Daoy (cell line): ENCODE measurements around the gene METAP2. TPM values are rescaled to one million over a fixed set of nuclear protein-coding genes. Genes with fewer than 3 reads are reported as not detected.
A peak's percentile ranks its signal among the peaks of the same experiment; 100 is the strongest.

Source experiments
- DNase-seq: peaks from one replicate; pipeline ENCODE4 v3.0.0-alpha.2; 2015; ENCODE audit warnings: low read depth
- total RNA-seq: library from RNA; depleted of rRNA; stranded (reverse); fragments of >200 nt; shearing (Covaris generic); gene quantifications from 2 replicates; pipeline ENCODE4 v1.2.3, GENCODE V29; 2014

Gene METAP2
- total RNA-seq, 1 experiment from 2014 or later, result 175 TPM

DNA sequence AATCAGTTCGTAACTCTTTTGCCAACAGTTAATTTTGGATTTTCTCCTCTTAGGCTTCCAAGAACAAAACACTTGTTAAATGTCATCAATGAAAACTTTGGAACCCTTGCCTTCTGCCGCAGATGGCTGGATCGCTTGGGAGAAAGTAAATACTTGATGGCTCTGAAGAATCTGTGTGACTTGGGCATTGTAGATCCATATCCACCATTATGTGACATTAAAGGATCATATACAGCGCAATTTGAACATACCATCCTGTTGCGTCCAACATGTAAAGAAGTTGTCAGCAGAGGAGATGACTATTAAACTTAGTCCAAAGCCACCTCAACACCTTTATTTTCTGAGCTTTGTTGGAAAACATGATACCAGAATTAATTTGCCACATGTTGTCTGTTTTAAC, 39.6 kb downstream of the METAP2 start:
- no peak for DNase-seq

DNA sequence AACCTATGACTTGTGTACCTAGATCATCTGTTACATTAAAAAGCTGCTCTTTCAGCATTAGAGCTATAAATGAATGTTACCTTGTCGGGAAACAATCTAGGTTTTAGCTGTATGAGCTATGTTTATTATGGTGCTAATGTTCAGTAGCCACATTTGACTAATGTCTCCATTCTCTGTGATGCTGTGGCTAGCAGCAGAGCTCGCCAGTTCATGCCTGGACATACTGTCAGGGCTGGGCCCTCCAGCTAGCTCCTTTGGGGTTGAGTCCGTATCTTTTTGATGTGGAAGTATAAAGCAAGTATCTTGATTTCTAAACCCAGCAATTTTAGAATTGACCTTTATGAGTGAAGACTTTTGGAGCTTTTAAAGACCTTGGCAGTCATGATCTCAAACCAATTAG, 41.2 kb downstream of the METAP2 start:
- no peak for DNase-seq

DNA sequence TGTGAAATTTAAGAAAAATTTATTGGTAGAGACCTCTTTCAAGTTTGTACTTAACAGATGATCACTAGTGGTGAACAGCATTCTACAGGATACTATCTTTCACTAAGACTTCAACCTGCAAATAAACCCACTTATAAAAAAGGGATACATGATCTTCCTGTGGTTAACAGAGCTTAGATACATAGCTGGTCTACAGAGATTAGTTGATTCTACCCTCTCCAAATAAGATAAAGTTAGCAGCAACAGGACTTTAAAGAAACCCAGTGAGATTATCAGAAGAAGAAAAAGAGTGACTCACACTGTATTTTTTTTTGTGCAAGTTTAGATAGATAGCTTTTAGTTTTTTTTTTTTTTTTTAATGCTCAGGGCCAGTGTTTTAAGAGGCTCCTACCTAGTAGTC, 42.8 kb downstream of the METAP2 start:
- DNase-seq, result no peak

DNA sequence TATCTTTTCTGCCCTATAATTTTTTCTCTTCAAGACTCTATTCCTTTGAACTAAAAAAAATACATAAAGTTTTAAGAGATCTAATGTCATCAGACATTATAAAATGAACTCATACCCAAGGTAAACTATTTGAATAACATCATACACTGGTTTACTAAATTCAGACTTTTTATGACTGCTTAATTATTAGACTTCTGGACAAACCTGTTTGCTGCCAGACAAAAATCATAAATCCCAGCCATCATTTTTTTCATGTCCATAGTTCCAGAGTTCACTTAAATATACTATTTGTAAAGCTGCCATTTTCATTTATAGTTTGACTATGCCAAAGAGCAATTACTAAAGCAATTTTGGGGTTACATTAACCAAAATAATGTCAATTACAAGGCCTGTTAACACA, 43.3 kb downstream of the METAP2 start:
- DNase-seq, result no peak

DNA sequence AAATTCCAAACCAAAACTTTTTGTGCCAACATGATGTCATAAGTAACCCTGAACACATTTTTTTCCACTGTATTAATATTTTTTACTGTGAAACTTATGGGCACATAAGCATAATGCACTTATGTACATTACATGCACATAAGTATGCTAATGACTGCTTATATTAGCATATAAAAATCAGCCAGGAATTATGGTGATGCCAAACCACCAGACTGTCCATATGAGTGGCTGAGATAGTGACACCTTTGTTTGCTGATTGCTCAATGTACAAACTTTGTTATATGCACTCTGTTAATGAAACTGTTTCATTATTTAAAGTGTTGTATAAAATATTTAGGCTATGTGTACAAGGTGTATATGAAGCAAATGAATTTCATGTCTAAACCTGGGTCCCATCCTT, 45.0 kb downstream of the METAP2 start:
- DNase-seq, result no peak

DNA sequence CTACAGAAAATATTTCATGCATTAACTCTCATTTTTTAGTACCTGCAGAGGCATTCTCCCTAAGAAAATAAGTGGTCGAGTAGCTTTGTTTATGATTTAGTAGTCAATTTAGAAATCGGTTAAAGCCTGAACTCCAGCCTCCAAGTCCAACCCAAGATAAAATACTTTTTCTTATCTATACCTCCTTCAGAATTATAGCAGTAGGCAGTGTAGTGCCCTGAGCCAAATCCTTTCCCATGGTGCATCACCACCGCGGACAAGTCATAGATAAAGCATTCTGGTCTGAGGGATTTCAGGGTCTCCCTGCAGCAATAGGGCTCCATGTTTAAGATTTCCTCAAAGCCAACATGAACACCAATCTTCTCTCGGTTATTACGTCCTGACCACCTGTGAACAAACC, 46.9 kb downstream of the METAP2 start:
- DNase-seq, result no peak

DNA sequence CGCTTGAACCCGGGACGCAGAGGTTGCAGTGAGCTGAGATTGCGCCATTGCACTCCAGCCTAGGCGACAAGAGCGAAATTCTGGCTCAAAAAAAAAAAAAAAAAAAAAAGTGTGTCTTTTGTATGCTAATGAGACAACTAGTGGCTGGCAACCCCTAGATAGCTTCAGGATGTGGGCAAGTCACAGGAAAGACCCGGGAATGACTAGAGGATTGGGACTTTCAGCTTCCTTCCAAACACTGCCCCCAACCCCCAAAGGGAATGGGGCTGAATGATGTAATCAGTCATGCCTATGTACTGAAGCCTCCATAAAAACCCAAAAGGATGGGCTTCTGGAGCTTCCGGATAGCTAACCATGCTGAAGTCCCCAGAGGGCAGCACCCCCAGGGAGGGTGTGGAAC, 48.7 kb downstream of the METAP2 start:
- peak; percentile 13 for DNase-seq

DNA sequence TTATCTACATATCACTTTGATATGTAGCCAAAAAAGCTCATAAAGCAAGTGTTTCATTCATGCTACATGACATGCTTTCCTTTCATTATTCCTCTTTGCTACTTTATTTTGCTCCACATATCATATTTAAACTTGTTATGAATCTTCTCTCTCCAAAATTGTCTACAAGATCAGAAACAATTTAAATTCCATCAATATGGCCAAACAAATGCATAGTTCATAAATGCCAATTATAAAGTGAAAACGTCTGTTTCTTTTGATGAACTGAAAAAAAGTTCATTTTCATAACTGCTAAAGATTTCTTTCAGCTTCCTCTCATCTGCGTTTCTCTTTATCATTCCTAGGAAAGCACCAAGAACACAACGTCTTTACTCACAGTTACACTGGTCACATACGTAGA, 54.5 kb downstream of the METAP2 start:
- DNase-seq, result no peak

DNA sequence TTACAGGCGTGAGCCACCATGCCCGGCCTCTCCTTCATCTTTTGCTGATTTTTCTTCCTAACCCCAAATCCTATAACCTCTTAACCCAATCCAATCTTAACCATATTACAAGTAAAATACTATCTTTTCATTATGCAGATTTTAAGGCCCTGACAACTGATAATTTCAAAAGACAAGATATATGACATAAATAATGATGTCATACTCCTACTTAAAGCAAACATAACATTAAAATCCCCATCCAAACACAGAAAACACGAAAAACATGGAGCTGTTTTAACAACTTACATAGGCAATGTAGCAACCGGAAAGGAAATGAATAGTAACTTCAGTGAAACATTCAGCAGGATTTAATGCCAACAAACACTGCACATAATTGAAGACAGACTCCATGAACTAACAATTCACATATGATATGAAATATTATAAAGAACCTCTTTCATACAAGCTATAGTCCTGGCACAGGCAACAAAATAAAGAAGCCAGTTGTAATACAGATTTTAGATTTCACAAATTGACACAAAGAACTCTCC, 55.8 kb downstream of the METAP2 start:
- DNase-seq, result no peak

DNA sequence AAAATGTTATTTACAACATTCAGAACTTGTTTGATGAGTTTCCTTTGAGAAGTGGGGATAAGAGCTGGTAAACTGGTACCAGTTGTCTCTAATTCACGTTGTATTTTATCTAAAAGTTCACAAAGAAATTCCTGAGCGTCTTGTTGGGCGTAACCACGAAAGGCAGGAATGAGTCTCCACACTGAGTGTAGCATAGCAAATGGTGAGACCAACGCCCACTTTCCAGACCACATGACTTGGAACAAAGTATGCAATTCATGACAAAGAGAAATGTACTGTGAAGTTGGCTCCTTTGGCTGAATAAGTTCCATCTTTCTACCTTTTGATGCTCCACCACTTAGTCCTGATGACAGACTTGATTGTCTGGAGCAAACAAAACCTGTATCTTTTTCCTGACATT, 58.9 kb downstream of the METAP2 start:
- peak; percentile 47 for DNase-seq

DNA sequence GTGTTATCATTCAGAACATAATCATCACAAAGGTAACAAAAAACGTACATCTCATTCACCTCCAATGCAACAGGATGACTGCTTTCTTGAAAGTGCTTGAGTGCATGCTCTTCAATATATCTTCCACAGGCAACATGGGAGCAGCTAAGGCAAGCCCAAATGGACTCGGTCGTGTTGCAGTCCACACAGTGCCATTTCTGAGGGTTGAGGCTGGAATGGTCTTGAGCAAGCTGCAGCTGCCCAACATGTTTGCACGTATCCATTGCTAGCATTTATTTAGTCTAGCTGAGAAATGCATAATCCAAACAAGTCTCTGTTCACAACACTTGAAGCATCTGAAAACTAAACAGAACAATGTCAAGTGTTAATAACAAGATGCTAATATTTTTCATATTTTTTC, 60.0 kb downstream of the METAP2 start:
- no peak for DNase-seq

DNA sequence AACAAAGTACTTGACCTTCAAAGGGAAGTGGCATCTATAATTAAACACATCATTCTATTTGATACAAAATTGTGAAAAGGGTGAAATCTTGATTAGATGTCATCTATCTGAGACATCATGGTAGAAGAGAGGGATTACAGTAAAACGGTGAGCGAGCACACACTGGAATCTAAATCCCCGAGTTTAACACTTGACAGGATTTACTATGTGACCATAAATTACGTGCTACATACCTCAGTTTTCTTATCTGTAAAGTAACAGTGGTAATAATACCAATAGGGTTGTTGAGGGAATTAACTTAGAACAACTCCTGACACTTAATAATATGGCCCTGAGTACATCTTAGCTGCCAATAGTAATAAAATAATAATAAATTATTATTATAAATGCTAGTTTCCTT, 64.1 kb downstream of the METAP2 start:
- no peak for DNase-seq

DNA sequence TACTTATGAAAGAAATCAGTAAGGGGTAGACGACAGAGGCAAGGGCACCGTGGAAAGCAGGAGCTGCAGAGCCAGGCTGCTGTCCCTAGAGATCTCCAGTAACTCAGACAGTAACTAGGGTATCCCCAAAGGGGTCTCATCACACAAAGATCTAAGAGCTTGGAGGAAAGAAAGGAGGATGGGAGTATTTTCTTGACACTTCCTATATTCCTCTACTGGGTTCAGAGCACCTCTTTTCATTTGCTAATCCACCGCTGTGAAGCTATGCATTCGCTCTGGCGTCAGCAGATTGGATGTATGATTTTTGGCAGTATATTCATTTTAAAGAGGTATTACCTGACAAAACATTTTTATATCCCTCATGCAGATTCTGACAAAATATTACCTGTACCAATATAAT, 64.7 kb downstream of the METAP2 start:
- DNase-seq, result no peak

DNA sequence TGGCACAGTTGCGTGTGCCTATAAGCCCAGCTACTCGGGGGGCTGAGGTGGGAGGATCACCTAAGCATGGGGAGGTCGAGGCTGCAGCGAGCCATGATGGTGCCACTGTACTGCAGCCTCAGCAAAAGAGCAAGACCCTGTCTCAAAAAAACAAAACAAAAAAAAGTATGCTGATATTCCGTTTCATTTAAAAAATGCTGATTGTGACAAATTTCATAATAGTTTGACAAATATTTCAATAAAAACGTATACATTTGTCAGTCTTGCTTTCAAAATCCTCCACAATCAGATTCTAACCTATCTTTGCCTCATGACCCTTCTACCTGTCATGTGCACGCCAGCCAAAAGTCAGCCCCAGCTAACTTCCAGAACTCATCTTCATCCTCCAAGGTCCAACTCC, 67.5 kb downstream of the METAP2 start:
- DNase-seq, result no peak

DNA sequence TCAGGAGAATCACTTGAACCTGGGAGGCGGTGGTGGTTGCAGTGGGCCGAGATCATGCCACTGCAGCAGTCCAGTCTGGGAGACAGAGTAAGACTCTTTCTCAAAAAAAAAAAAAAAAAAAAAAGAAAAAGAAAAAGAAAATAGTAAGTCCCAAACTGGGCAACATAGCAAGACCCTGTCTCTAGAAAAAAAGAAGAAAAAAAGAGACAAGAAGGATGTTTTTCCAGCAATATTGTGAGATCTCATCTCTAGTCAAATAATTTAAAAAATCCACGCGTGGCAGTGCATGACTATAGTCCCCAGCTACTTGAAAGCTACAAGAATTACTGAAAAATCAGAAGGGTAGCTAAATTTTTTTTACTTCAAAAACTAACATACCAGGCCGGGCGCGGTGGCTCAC, 69.4 kb downstream of the METAP2 start:
- DNase-seq, result no peak

DNA sequence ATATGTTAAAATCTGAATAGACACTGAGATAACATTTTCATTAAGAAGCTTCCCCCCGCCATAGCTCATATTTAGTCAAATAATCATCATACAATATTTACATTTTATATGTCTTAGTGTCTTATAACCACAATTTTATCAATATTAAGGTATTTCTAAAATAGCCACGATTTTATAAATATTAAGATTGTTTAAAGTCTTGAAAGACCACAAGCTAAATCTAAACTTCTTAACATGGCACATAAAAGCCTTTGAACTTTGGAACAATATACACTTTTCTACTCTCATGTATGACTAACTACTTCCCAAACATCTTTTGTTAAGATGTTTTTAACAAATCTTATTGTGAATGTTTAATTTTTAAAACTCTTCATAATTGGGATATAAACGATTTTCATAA, 70.8 kb downstream of the METAP2 start:
- no peak for DNase-seq

DNA sequence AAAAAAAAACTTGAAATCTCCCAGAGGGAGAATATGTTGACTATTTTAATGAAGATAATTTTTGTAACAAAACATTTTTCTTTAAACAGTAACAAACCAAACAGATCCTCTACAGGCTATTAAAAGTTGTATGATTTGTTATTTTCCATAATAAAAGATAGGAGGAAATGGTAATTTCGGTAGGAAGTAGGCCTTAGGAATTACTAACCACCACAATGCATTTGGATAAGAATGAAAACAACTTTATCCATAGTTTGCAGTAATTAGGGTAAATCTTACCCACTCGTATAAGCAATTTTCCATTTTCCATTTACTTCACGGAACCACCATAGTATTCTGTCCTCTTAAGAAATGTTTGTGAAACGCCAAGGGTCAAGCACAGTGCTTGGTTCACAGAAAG, 71.4 kb downstream of the METAP2 start:
- no peak for DNase-seq

DNA sequence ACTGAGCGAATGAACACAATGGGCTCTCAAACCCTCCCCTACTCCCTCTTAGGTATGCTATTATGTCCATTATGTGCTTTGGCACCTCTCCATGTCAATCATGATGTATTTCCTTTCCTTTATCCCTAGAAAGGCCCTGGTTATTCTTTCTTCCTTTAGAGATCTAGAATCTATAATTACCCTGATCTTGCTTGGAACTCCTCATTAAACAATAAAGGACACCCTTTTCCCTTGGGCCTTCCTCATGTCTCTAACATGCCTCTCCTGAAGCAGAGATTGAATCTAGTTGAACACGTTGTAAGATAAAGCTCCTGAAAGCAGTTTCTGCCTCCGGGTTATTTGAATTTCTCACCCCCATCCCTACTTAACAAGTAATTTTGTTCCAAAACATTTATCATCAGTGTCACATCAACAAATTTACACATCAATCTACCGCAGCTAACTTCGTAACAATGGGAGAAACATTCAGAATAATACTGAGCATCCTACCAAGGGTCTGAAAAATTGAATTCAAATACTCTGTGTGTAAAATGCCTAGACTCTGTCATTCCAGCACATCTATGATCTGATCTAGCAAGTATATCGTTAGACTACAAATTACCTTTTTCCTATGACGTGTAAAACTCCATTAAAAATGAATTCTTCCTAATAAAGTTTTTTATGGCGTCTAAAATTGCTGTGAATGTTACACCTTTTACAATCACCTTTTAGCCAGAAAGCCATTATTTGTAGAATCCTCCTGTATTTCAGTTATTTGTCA, 72.0 kb downstream of the METAP2 start:
- no peak for DNase-seq

DNA sequence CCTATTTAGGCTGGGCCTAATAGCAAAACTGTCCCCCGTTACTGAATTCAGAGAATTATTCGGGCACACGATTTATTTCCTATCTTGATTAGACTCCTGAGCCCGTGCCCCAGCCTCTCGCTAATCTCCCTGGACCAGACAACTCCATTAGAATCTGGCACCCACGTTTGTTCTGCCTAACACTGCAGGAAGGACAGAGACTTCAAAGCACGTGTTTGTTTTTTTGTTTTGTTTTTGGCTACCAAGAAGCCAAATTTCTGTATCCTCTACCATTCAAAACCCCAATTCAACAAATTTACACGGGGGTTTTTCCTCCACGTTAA, 72.5 kb downstream of the METAP2 start:
- no peak for DNase-seq

DNA sequence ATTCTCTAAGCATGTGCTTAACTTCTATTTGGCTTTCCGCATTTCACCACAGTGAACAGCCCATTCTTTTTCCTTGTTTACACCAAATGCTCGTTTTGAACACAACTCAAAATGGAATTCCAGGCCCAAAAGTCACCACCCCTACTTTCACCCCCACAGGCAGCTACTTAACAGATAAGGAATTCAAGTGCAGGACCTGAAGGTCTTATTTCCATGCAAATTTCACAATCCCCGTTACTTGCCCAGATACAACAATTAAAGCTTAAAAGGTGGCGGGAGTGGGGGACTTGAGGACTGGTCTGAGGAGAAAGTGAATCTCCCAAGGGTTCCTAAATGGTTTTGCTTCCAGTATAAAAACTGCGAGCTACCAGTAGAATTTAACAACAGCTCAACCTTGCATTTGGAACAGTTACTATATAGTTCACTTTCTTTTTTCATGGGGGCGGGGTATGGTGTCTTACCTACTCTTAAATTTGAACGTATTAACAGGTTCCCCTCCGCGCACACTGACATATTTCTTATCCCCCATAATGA, 73.6 kb downstream of the METAP2 start:
- DNase-seq, result no peak

DNA sequence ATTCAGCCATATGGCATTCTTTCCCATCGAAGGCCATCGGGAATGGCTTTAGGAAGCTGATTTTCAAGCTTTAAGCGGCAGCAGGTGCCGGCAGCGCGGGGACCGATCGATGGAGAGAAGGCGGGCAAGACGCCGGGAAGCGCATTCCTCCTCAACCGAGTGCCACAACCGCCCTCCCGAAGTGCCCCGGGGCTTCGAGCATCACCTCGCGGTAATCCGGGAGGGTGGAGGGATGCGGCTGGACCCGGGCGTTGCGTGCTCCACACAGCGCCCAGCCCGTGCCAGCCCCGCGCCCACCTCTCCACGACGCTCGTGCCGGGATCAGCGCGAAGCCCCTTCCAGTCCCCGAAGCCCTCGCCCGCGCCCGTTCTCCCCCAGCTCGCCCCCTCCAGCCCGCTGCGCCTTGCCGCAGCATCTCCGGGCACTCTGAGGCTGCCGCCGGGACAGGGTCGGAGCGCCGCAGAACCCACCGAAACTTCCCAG, 74.1 kb downstream of the METAP2 start:
- DNase-seq, result peak; percentile 21

DNA sequence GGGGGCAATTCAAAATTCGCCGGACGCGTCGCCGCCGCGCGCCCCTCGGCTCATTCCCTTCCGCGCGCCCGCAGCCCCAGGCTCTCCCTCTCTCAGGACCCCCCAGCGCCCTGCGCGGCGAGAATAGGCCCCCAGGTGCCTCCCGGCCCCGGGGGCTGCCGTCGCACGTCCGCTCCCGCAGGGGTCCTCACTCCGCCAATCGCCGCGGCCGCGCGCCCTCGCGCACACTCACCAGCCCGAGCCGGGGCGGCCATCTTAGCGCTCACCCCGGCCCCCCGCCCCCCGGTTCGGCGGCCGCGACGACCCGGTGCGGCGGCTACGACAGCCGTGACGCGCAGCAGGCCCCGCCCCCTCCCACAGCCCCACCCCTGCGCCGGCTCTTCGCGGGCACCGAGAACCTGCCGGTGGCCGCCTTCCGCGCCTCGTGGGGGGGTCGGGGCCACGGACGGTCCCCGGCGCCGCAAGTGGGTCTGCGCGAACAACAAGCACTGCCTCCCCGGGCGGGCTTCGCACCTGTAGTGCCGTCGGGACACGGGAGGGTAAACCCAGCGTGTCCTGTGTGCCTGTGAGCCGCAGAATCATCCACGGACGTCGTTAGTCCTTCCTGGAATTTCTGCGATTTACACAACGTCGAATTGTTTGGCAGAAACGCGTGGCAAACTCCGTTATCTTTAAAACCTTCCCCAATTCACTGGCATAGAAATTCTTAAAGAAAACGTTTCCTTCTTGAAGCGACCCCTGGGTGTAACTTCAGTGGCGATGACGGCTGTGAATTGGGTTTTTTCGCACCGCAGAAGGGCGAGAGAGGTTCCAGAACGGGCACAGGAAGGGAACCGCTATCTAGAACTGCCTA, 74.8 kb downstream of the METAP2 start:
- peak; percentile 45 for DNase-seq
